Measurements from ENCODE around the gene NIPAL3.

- no peak for TF ChIP-seq CTCF (IDR thresholded peaks at IDR 0.05)
- peak in 1 of 2 donors; percentile 41 for TF ChIP-seq POLR2AphosphoS5 (IDR thresholded peaks at IDR 0.05)
- peak in 2 of 4 donors; percentile 38 to 63 for TF ChIP-seq POLR2A (IDR thresholded peaks at IDR 0.05)
Observed at GRCh38 chr1:24502065-24502708, 86.6 kb downstream of the NIPAL3 start.
